Measurements from ENCODE around the gene CAPN11.
"Not testable (repeated sequence)": the region's sequence is repeated elsewhere in the genome, so short reads cannot be mapped to it uniquely, and the experiment has no call there.

The CAPN11 gene

GRCh38 chr6:44181784-44182183 lies 23.2 kb downstream of the CAPN11 start:
- not testable (repeated sequence) for DNase-seq (ENCODE audit: low read depth in 2 of 2)

DNA sequence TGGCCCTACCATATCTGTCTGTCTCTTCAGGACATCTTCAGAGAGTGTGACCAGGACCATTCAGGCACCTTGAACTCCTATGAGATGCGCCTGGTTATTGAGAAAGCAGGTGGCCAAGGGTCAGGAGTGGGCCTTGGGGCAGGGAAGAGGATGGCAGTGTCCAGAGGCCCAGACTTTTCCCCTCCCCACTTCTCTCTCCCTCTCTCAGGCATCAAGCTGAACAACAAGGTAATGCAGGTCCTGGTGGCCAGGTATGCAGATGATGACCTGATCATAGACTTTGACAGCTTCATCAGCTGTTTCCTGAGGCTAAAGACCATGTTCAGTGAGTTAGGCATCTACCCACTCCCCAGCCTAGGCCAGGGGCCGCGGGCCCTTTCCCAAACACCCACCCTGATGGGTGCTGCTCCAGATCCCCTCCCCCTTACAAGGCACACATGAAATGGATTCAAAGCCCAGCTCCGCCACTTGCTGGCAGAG lies 24.3 kb downstream of the CAPN11 start:
- DNase-seq (ENCODE audit: low read depth in 2 of 2): no peak

GRCh38 chr6:44183783-44184182 lies 25.2 kb downstream of the CAPN11 start:
- DNase-seq (ENCODE audit: low read depth in 2 of 2): no peak

- DNase-seq (ENCODE audit: low read depth in 2 of 2): not testable (repeated sequence)
Measured at GRCh38 chr6:44185356-44185755, 26.7 kb downstream of the CAPN11 start.

GRCh38 chr6:44185953-44186634 lies 27.5 kb downstream of the CAPN11 start:
- no peak for DNase-seq (ENCODE audit: low read depth in 2 of 2)

GRCh38 chr6:44186635-44187025 lies 28.0 kb downstream of the CAPN11 start:
- no peak for DNase-seq (ENCODE audit: low read depth in 2 of 2)

GRCh38 chr6:44188819-44189218 lies 30.2 kb downstream of the CAPN11 start:
- DNase-seq (ENCODE audit: low read depth in 2 of 2): no peak

DNA sequence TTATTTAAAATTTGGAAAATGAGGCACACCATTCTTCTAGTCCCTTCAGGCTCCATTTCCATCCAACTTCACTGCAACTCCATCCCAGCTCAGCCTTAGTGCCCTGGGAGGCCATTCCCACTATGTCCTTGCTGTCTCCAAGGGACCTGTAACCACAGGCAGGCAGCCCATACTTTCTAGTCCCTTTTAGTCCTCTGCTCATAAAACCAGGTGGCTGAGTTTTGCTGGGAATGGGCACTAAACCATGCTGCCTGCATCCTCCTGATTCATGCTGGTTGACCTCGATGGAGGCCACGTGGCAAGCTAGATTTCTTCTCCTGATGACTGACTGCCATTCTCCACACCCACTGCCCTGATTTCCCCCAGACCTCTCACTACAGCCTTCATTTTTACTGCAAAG lies 30.6 kb downstream of the CAPN11 start:
- no peak for DNase-seq (ENCODE audit: low read depth in 2 of 2)

DNA sequence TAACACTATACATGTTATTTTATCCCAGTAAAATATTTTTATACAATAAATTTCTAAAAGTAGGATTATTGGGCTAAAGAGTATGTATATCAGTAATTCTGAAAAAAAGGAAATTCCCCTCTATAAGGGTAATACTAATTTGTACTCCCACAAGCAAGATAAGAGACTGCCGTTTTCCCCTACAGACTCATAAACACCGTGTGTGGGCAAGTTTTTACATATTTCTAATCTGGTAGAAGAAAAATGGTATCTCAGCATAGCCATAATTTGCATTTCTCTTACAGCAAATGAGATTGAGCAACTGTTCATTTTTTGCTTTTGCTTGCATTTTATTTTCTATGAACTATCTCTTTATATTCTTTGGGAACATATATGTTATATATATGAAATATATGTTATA lies 32.1 kb downstream of the CAPN11 start:
- no peak for DNase-seq (ENCODE audit: low read depth in 2 of 2)

DNA sequence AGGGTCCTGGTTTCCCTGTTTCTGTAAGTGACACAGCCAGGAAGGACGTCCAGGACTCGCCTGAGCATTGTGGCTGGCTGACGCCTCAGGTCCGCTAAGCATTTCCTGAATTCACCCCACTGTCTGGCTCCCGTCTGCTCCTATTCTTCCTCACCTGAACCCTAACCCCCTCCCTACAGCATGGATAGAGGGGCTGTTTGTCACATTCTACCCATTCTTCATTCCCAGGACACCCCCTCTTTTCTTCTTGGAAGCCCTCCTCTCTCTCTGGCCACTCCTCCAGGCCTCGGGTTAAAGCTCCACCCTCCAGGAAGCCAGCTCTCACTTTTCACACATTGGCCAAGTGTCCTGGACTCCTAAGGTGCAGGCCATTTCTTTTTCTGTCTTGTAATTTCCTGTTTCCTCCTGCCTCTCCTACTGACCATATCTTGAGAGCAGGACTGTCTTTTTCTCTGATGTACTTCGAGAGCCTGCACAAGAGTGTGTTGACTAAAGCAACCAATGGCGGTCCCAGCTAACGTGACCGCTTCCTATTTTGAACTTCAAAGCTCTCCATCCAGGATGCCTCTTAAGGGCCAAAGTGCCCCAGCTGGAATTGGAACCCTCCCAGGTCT lies 33.9 kb downstream of the CAPN11 start:
- no peak for DNase-seq (ENCODE audit: low read depth in 2 of 2)

- DNase-seq (ENCODE audit: low read depth in 2 of 2): no peak
Measured at GRCh38 chr6:44193307-44193910, 34.8 kb downstream of the CAPN11 start.

GRCh38 chr6:44194326-44194725 lies 35.7 kb downstream of the CAPN11 start:
- DNase-seq (ENCODE audit: low read depth in 2 of 2): no peak

GRCh38 chr6:44196351-44196750 lies 37.7 kb downstream of the CAPN11 start:
- not testable (repeated sequence) for DNase-seq (ENCODE audit: low read depth in 2 of 2)

- no peak for DNase-seq (ENCODE audit: low read depth in 2 of 2)
Measured at GRCh38 chr6:44198684-44199083, 40.1 kb downstream of the CAPN11 start.

GRCh38 chr6:44199883-44200282 lies 41.3 kb downstream of the CAPN11 start:
- no peak for DNase-seq (ENCODE audit: low read depth in 2 of 2)

DNA sequence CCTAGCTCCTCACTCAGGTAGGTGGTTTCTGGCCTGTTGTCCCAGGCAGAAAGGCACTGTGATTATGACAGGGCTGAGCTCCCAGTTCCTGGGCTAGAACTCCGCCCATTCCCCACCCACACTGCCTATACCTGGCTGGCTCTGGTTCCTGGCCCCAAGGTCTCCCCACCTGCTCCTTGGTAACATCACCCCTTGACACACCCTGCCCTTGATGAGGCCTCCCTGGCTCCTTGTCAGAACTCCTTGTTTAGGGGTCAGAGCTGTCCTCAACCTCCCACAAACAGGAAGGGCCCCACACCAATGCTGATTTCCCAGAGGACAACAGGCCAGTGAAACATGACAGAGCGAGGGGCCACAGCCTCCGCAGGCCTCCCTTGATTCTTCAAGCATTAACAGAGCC lies 42.6 kb downstream of the CAPN11 start:
- no peak for DNase-seq (ENCODE audit: low read depth in 2 of 2)

- no peak for DNase-seq (ENCODE audit: low read depth in 2 of 2)
Measured at GRCh38 chr6:44201638-44202303, 43.2 kb downstream of the CAPN11 start.

DNA sequence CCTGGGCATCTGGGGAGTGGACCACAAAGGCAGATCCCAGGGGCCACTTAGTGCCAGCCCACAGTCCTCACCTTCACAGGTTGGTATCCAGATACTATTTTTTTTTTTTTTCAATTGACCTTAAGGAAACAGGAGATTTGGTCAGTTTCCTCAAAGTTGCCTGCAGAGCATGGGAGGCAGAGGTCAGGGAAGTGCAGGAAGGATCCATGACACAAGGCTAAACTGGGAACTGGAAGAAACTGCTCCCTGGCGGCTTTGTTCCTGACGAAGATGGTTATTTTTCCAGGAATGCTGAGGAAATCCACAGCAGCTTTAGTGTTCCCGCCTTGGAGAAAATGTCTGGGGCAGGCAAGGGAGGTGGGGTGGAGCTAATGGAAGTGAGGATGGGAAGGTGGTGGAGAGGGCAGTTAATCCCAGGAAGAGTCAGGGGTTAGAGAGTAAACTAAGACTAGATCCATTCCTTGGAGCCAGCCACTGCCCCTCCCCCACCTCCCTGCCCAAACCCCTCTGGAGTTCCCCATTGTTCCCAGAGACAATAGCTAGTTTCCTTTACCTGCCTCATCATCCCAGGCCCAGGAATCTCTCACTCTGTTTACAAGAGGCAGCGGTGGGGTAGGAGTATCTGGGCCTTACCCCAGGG lies 43.8 kb downstream of the CAPN11 start:
- no peak for DNase-seq (ENCODE audit: low read depth in 2 of 2)

- no peak for DNase-seq (ENCODE audit: low read depth in 2 of 2)
Measured at GRCh38 chr6:44202972-44203750, 44.5 kb downstream of the CAPN11 start.

DNA sequence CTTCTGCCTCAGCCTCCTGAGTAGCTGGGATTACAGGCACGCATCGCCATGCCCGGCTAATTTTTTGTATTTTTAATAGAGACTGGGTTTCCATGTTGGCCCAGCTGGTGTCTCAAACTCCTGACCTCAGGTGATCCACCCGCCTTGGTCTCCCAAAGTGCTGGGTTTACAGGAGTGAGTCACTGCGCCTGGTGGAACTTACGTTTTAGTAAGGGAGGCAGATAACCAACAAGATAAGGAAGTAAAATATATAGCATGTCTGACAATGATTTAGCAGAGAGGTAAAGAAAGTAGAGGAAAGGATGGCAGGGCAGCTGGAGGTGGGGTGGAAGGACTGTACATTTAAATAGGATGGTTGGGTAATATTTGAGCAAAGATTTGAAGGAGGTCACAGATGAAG lies 45.3 kb downstream of the CAPN11 start:
- DNase-seq (ENCODE audit: low read depth in 2 of 2): no peak

- DNase-seq (ENCODE audit: low read depth in 2 of 2): no peak
Measured at GRCh38 chr6:44207966-44208365, 49.3 kb downstream of the CAPN11 start.

Data from stimulated activated CD8-positive, alpha-beta memory T cell treated with anti-CD3 and anti-CD28 coated beads, Interleukin-2, amount 100 ng/mL, for 1 hour (primary cell).